SK-N-SH (cell line): ENCODE results near the gene DDX52. TPM values are rescaled to one million over a fixed set of nuclear protein-coding genes. Genes with fewer than 3 reads are reported as not detected.

ENCODE experiments used
- CTCF ChIA-PET: fragments of 300-600, 350-600 bp; formaldehyde crosslinking; extraction: SDS; loops from one replicate; lab custom pipeline; 2021; lab: Yijun Ruan, JAX
- POLR2A ChIA-PET: fragments of 350-600 bp; sonication (Branson Sonifier 250); formaldehyde crosslinking; extraction: SDS; loops from one replicate; lab custom pipeline; 2020; ENCODE audit warnings: antibody characterized with exemption, inconsistent platforms; lab: Yijun Ruan, JAX
- DNase-seq: peaks from one replicate; pipeline ENCODE4 v3.0.0; 2012
- H2AFZ ChIP-seq: fragments of 200-600 bp; sonication (generic); 2 replicates; pipeline ENCODE4 v1.8.1; 2016; ENCODE audit warnings: antibody characterized with exemption, mild to moderate bottlenecking, low read depth
- H3F3A ChIP-seq: fragments of 200-600 bp; sonication (generic); replicated peaks from 2 replicates; pipeline ENCODE3; 2016; ENCODE audit warnings: antibody characterized with exemption, mild to moderate bottlenecking; ENCODE audit not compliant: insufficient read depth
- H3K27ac ChIP-seq, 2 experiments: fragments of 200-500 bp in 1 of 2; fragments of 200-600 bp in 1 of 2; sonication (Bioruptor generic) in 1 of 2; sonication (generic), shearing (Covaris generic) in 1 of 2; 2 replicates each; pipeline versions ENCODE4 v1.5.1 to v1.6.1; 2014 to 2016; ENCODE audit warnings: low read depth in 2 of 2, inconsistent platforms in 1 of 2, low read length in 1 of 2, mild to moderate bottlenecking in 1 of 2, mixed read lengths in 1 of 2
- H3K27me3 ChIP-seq: fragments of 200-600 bp; sonication (generic), shearing (Covaris generic); 2 replicates; pipeline ENCODE4 v1.6.1; 2016; ENCODE audit warnings: mixed run types; ENCODE audit not compliant: insufficient read depth
- H3K36me3 ChIP-seq, 2 experiments: fragments of 200-500 bp in 1 of 2; fragments of 200-600 bp in 1 of 2; sonication (Bioruptor generic) in 1 of 2; sonication (generic) in 1 of 2; replicated peaks in 1 of 2; 2 replicates each; pipeline versions ENCODE3 to v1.5.1; 2014 to 2016; ENCODE audit warnings: low read length in 1 of 2, mild to moderate bottlenecking in 1 of 2; ENCODE audit not compliant: insufficient read depth in 2 of 2, control insufficient read depth in 1 of 2
- H3K4me1 ChIP-seq, 2 experiments: fragments of 200-500 bp in 1 of 2; fragments of 200-600 bp in 1 of 2; sonication (Bioruptor generic) in 1 of 2; sonication (generic), shearing (Covaris generic) in 1 of 2; 2 replicates each; pipeline versions ENCODE4 v1.5.1 to v1.6.1; 2014 to 2016; ENCODE audit warnings: low read depth in 1 of 2, low read length in 1 of 2, mixed run types in 1 of 2; ENCODE audit not compliant: insufficient read depth in 2 of 2, control insufficient read depth in 1 of 2
- H3K4me2 ChIP-seq: fragments of 200-600 bp; sonication (generic), shearing (Covaris generic); 2 replicates; pipeline ENCODE4 v1.6.1; 2017; ENCODE audit warnings: mixed run types
- H3K4me3 ChIP-seq, 2 experiments: fragments of 200-500 bp in 1 of 2; fragments of 200-600 bp in 1 of 2; sonication (Bioruptor generic) in 1 of 2; sonication (generic), shearing (Covaris generic) in 1 of 2; 2 replicates each; pipeline versions ENCODE4 v1.5.1 to v1.8.1; 2014 to 2016; ENCODE audit warnings: low read depth in 2 of 2, inconsistent platforms in 1 of 2, low read length in 1 of 2, mild to moderate bottlenecking in 1 of 2, mixed read lengths in 1 of 2, moderate library complexity in 1 of 2
- H3K79me2 ChIP-seq: fragments of 200-600 bp; sonication (generic); 2 replicates; pipeline ENCODE4 v1.8.1; 2017; ENCODE audit warnings: mild to moderate bottlenecking; ENCODE audit not compliant: insufficient read depth
- H3K9ac ChIP-seq: fragments of 200-600 bp; sonication (generic); 2 replicates; pipeline ENCODE4 v1.6.1; 2017; ENCODE audit warnings: mixed run types
- H3K9me2 ChIP-seq: fragments of 200-600 bp; sonication (generic); 2 replicates; pipeline ENCODE4 v1.6.1; 2017; ENCODE audit warnings: mixed run types
- H3K9me3 ChIP-seq: fragments of 200-600 bp; sonication (generic); 2 replicates; pipeline ENCODE4 v1.6.1; 2017; ENCODE audit warnings: mixed run types, mild to moderate bottlenecking, moderate library complexity
- H4K20me1 ChIP-seq: fragments of 200-600 bp; sonication (generic); 2 replicates; pipeline ENCODE4 v1.6.1; 2017; ENCODE audit warnings: mild to moderate bottlenecking, mixed run types; ENCODE audit not compliant: insufficient read depth
- CHD2 ChIP-seq: fragments of 150-350 bp; IDR thresholded peaks from 2 replicates; pipeline ENCODE4 v1.6.1; 2018; ENCODE audit warnings: low read length; ENCODE audit not compliant: partially characterized antibody
- CTCF ChIP-seq: fragments of 200-600 bp; sonication (generic); IDR thresholded peaks from 2 replicates; pipeline ENCODE4 v1.6.1; 2017; ENCODE audit warnings: antibody characterized with exemption, mild to moderate bottlenecking, moderate library complexity
- ELF1 ChIP-seq: IDR thresholded peaks from 2 replicates; pipeline ENCODE4 v1.4.0; 2012
- FOXM1 ChIP-seq: IDR thresholded peaks from 2 replicates; pipeline ENCODE4 v1.4.0; 2012; ENCODE audit warnings: low read depth, mild to moderate bottlenecking
- GATA2 ChIP-seq: sonication (generic); formaldehyde crosslinking; IDR thresholded peaks from 2 replicates; pipeline ENCODE4 v1.5.0; 2020; ENCODE audit warnings: mild to moderate bottlenecking, missing genetic modification reagents
- MAX ChIP-seq: IDR thresholded peaks from 2 replicates; pipeline ENCODE4 v1.4.0; 2012; ENCODE audit warnings: low read depth
- MXI1 ChIP-seq: IDR thresholded peaks from 2 replicates; pipeline ENCODE4 v1.6.1; 2012; ENCODE audit warnings: mild to moderate bottlenecking, low read depth, low read length, improper control_type of control experiment
- NFIC ChIP-seq: IDR thresholded peaks from 2 replicates; pipeline ENCODE4 v1.4.0; 2012; ENCODE audit warnings: borderline replicate concordance
- NRF1 ChIP-seq: IDR thresholded peaks from 2 replicates; pipeline ENCODE4 v1.6.1; 2012; ENCODE audit warnings: low read depth, mild to moderate bottlenecking, low read length
- RAD21 ChIP-seq: IDR thresholded peaks from 2 replicates; pipeline ENCODE4 v1.6.1; 2012; ENCODE audit warnings: mild to moderate bottlenecking, low read length
- RCOR1 ChIP-seq: fragments of 150-350 bp; IDR thresholded peaks from 2 replicates; pipeline ENCODE4 v1.6.1; 2017; ENCODE audit warnings: antibody characterized with exemption, low read length
- REST ChIP-seq: IDR thresholded peaks from 2 replicates; pipeline ENCODE4 v1.6.1; 2012; ENCODE audit warnings: mild to moderate bottlenecking, low read depth, low read length, moderate library complexity
- RFX5 ChIP-seq: IDR thresholded peaks from 2 replicates; pipeline ENCODE4 v1.6.1; 2012; ENCODE audit warnings: mild to moderate bottlenecking, improper control_type of control experiment, low read length
- RXRA ChIP-seq: IDR thresholded peaks from 2 replicates; pipeline ENCODE4 v1.4.0; 2012; ENCODE audit warnings: low read depth, mild to moderate bottlenecking, borderline replicate concordance
- SIN3A ChIP-seq: IDR thresholded peaks from 2 replicates; pipeline ENCODE4 v1.6.1; 2012; ENCODE audit warnings: low read depth, mild to moderate bottlenecking, low read length, moderate library complexity, borderline replicate concordance
- SMC3 ChIP-seq: IDR thresholded peaks from 2 replicates; pipeline ENCODE4 v1.6.1; 2012; ENCODE audit warnings: low read depth, low read length, improper control_type of control experiment
- TAF1 ChIP-seq: IDR thresholded peaks from 2 replicates; pipeline ENCODE4 v1.6.1; 2012; ENCODE audit warnings: low read depth, mild to moderate bottlenecking, low read length, moderate library complexity, borderline replicate concordance
- TCF12 ChIP-seq: IDR thresholded peaks from 2 replicates; pipeline ENCODE4 v1.4.0; 2012
- TEAD4 ChIP-seq: IDR thresholded peaks from 2 replicates; pipeline ENCODE4 v1.4.0; 2012; ENCODE audit warnings: mild to moderate bottlenecking, borderline replicate concordance; ENCODE audit not compliant: insufficient read depth
- USF1 ChIP-seq: IDR thresholded peaks from 2 replicates; pipeline ENCODE4 v1.4.0; 2012; ENCODE audit warnings: low read depth, borderline replicate concordance
- YY1 ChIP-seq: IDR thresholded peaks from 2 replicates; pipeline ENCODE4 v1.4.0; 2012; ENCODE audit warnings: low read depth, mild to moderate bottlenecking
- WGBS: methylation state at CpG from one replicate; pipeline ENCODE4 v1.1.6; 2017; ENCODE audit warnings: low lambda C conversion rate; 5-methylcytosine and 5-hydroxymethylcytosine counted together
- polyA plus RNA-seq, 3 experiments: library from polyadenylated mRNA; depleted of rRNA; stranded (reverse); fragments of >200 nt; gene quantifications; 2 replicates each; pipeline ENCODE4 v1.2.3, GENCODE V29; 2012

DDX52 gene
- polyA plus RNA-seq, 1 of the 3 experiments (the other 2 are of a cell fraction) = 7.3 TPM

- H3K79me2 ChIP-seq = no peaks in the 10 kb centered on the region
- no peaks in the 10 kb centered on the region for H3K9me3 ChIP-seq
- H3K27ac ChIP-seq = no peak overlapping the region
- H3K9me2 ChIP-seq = no peaks in the 10 kb centered on the region
- no peak overlapping the region for H3K4me3 ChIP-seq
- H3K4me2 ChIP-seq = no peak overlapping the region
- no peak for DNase-seq
- no peaks in the 10 kb centered on the region for H3K36me3 ChIP-seq
- POLR2A ChIA-PET = no interaction called here
- no peaks in the 10 kb centered on the region for H3K4me1 ChIP-seq
- no peaks in the 10 kb centered on the region for H4K20me1 ChIP-seq
- WGBS = 60% methylated on average over 1 of the region's 1 CpG
- H3F3A ChIP-seq = no peaks in the 10 kb centered on the region
- no peak overlapping the region for H3K9ac ChIP-seq
- CTCF ChIA-PET = interaction anchor here (2.2 kb wide), 1 partner anchor 159 kb away, joined by 10 read pairs; no protein-coding TSS in a partner anchor
- H3K27me3 ChIP-seq = no peaks in the 10 kb centered on the region
- no peak overlapping the region for H2AFZ ChIP-seq
- TF ChIP-seq RCOR1 (no peak), NRF1 (no peak), SIN3A (no peak), MXI1 (no peak), REST (no peak), GATA2 (CRISPR knock-in tag) (no peak), USF1 (no peak), ELF1 (no peak), YY1 (no peak), TEAD4 (no peak), CHD2 (no peak), NFIC (no peak), RXRA (no peak), MAX (no peak), FOXM1 (no peak), SMC3 (no peak)
Measured at GRCh38 chr17:37657202-37657601, 14.0 kb upstream of the DDX52 start.

GRCh38 chr17:37651849-37652248, 8.6 kb upstream of the DDX52 start:
- no peak overlapping the region for H3K9ac ChIP-seq
- no peaks in the 10 kb centered on the region for H3K36me3 ChIP-seq
- CTCF ChIA-PET = interaction anchor here (0.7 to 8.6 kb wide), 4 partner anchors 10 to 163 kb away, joined by 3 to 85 read pairs (median 6); no protein-coding TSS in a partner anchor
- H3F3A ChIP-seq = peaks cover 5% of the 10 kb centered on the region
- POLR2A ChIA-PET = no interaction called here
- no peak overlapping the region for H3K4me3 ChIP-seq
- H4K20me1 ChIP-seq = no peaks in the 10 kb centered on the region
- H3K9me2 ChIP-seq = no peaks in the 10 kb centered on the region
- WGBS = 55% methylated on average over 2 of the region's 2 CpGs
- H3K79me2 ChIP-seq = no peaks in the 10 kb centered on the region
- no peaks in the 10 kb centered on the region for H3K27me3 ChIP-seq
- no peak overlapping the region for H3K4me2 ChIP-seq
- H3K4me1 ChIP-seq = no peaks in the 10 kb centered on the region; a peak in 1 of 4 replicates
- TF ChIP-seq MAX (no peak), YY1 (no peak), TAF1 (no peak), CTCF (no peak), TCF12 (no peak), RFX5 (no peak), RAD21 (no peak), ELF1 (no peak), SIN3A (no peak), USF1 (no peak)
- no peak overlapping the region for H3K27ac ChIP-seq
- H2AFZ ChIP-seq = no peak overlapping the region
- H3K9me3 ChIP-seq = no peaks in the 10 kb centered on the region
- DNase-seq = no peak
